ENCODE results near the gene KANSL1.
"Not testable (repeated sequence)": the region's sequence is repeated elsewhere in the genome, so short reads cannot be mapped to it uniquely, and the experiment has no call there.

The KANSL1 gene

GRCh38 chr17:46193151-46193625 lies at the start of gene KANSL1:
KANSL1 (minus strand) TSS chr17:46193429; CDS start chr17:46172143, 21,286 bp downstream.
- H3K36me3 ChIP-seq (ENCODE audit: low read depth): peaks cover under 1% of the 10 kb centered on the region; the same call in 1 of the 2 replicates
- no peaks in the 10 kb centered on the region for H3K27me3 ChIP-seq (ENCODE audit: insufficient read depth, poor library complexity, severe bottlenecking)
- H3K4me3 ChIP-seq (ENCODE audit: severe bottlenecking): peak within 1 kb of the TSS; percentile 60
- H3K27ac ChIP-seq (ENCODE audit: poor library complexity, severe bottlenecking): peak within 1 kb of the TSS; percentile 96
- peak; percentile 100 for TF ChIP-seq CTCF (IDR thresholded peaks at IDR 0.05; ENCODE audit: poor library complexity, severe bottlenecking)
- peaks cover 22% of the 10 kb centered on the region for H3K4me1 ChIP-seq (ENCODE audit: insufficient read depth, poor library complexity, severe bottlenecking)
- peak; percentile 92 for DNase-seq (ENCODE audit: low spot score)
- H3K9me3 ChIP-seq (ENCODE audit: severe bottlenecking): no peaks in the 10 kb centered on the region
- ATAC-seq (ENCODE audit: low read depth): peak; percentile 50

GRCh38 chr17:46231359-46231758 lies 38.1 kb upstream of the KANSL1 start:
- H3K36me3 ChIP-seq (ENCODE audit: low read depth); H3K9me3 ChIP-seq (ENCODE audit: severe bottlenecking); H3K4me1 ChIP-seq (ENCODE audit: insufficient read depth, poor library complexity, severe bottlenecking); H3K27ac ChIP-seq (ENCODE audit: poor library complexity, severe bottlenecking); DNase-seq (ENCODE audit: low spot score); H3K27me3 ChIP-seq (ENCODE audit: insufficient read depth, poor library complexity, severe bottlenecking); ATAC-seq (ENCODE audit: low read depth); H3K4me3 ChIP-seq (ENCODE audit: severe bottlenecking): not testable (repeated sequence)

- peak overlapping the region; percentile 25 for H3K27ac ChIP-seq (ENCODE audit: poor library complexity, severe bottlenecking)
Observed at GRCh38 chr17:46225274-46225794, 32.1 kb upstream of the KANSL1 start.

GRCh38 chr17:46224864-46225263 lies 31.6 kb upstream of the KANSL1 start:
- peak overlapping the region; percentile 96 for H3K4me3 ChIP-seq (ENCODE audit: severe bottlenecking)
- not testable (repeated sequence) for H3K36me3 ChIP-seq (ENCODE audit: low read depth); H3K27me3 ChIP-seq (ENCODE audit: insufficient read depth, poor library complexity, severe bottlenecking); H3K9me3 ChIP-seq (ENCODE audit: severe bottlenecking); DNase-seq (ENCODE audit: low spot score); H3K4me1 ChIP-seq (ENCODE audit: insufficient read depth, poor library complexity, severe bottlenecking)
- peak overlapping the region; percentile 25 for H3K27ac ChIP-seq (ENCODE audit: poor library complexity, severe bottlenecking)
- peak; percentile 31 for ATAC-seq (ENCODE audit: low read depth)

More at GRCh38 chr17:46225274-46225794, 32.1 kb upstream of the KANSL1 start:
- not testable (repeated sequence) for H3K27me3 ChIP-seq (ENCODE audit: insufficient read depth, poor library complexity, severe bottlenecking); H3K4me1 ChIP-seq (ENCODE audit: insufficient read depth, poor library complexity, severe bottlenecking); H3K36me3 ChIP-seq (ENCODE audit: low read depth); H3K9me3 ChIP-seq (ENCODE audit: severe bottlenecking)
- peak; percentile 99 for ATAC-seq (ENCODE audit: low read depth)
- peak overlapping the region; percentile 96 for H3K4me3 ChIP-seq (ENCODE audit: severe bottlenecking)
- DNase-seq (ENCODE audit: low spot score): peak; percentile 82

- not testable (repeated sequence) for H3K9me3 ChIP-seq (ENCODE audit: severe bottlenecking); H3K27me3 ChIP-seq (ENCODE audit: insufficient read depth, poor library complexity, severe bottlenecking); H3K27ac ChIP-seq (ENCODE audit: poor library complexity, severe bottlenecking); H3K4me3 ChIP-seq (ENCODE audit: severe bottlenecking); DNase-seq (ENCODE audit: low spot score); H3K4me1 ChIP-seq (ENCODE audit: insufficient read depth, poor library complexity, severe bottlenecking)
- ATAC-seq (ENCODE audit: low read depth): peak; percentile 75
- peaks cover 20% of the 10 kb centered on the region for H3K36me3 ChIP-seq (ENCODE audit: low read depth)
Observed at GRCh38 chr17:46223041-46223440, 29.8 kb upstream of the KANSL1 start.

GRCh38 chr17:46216682-46217081 lies 23.5 kb upstream of the KANSL1 start:
- no peaks in the 10 kb centered on the region for H3K9me3 ChIP-seq (ENCODE audit: severe bottlenecking)
- no peak overlapping the region for H3K27ac ChIP-seq (ENCODE audit: poor library complexity, severe bottlenecking)
- H3K36me3 ChIP-seq (ENCODE audit: low read depth): peaks cover 56% of the 10 kb centered on the region
- no peaks in the 10 kb centered on the region for H3K27me3 ChIP-seq (ENCODE audit: insufficient read depth, poor library complexity, severe bottlenecking)
- no peak overlapping the region for H3K4me3 ChIP-seq (ENCODE audit: severe bottlenecking)
- H3K4me1 ChIP-seq (ENCODE audit: insufficient read depth, poor library complexity, severe bottlenecking): no peaks in the 10 kb centered on the region
- no peak for TF ChIP-seq CTCF (IDR thresholded peaks at IDR 0.05; ENCODE audit: poor library complexity, severe bottlenecking)
- ATAC-seq (ENCODE audit: low read depth) (no peak), DNase-seq (ENCODE audit: low spot score) (no peak)

Data from RWPE2 (cell line).